Thoracic aorta (tissue), 2 donors: Measurements from ENCODE around the gene REEP2. TPM values are rescaled to one million over a fixed set of nuclear protein-coding genes. Genes with fewer than 3 reads are reported as not detected.
A peak's percentile ranks its signal among the peaks of the same experiment; 100 is the strongest.

ENCODE experiments used
- ATAC-seq: fragments of 150-250 bp; one replicate; pipeline ENCODE4 v1.8.0; 2017; ENCODE audit warnings: low read depth; ENCODE audit not compliant: insufficient number of reproducible peaks, low FRiP score
- DNase-seq: peaks from one replicate; pipeline ENCODE4 v3.0.0-alpha.2; 2020; ENCODE audit warnings: low spot score
- H3K27ac ChIP-seq, 2 donors: fragments of 200-600 bp; sonication (generic); 1 replicate in 1 of 2; 2 replicates in 1 of 2; pipeline ENCODE4 v1.5.1; 2016; ENCODE audit warnings: mild to moderate bottlenecking in 2 of 2, moderate library complexity in 2 of 2
- H3K27me3 ChIP-seq: fragments of 200-600 bp; sonication (generic); replicated peaks from 2 replicates; pipeline ENCODE4 v1.6.0; 2016; ENCODE audit warnings: mild to moderate bottlenecking; ENCODE audit not compliant: insufficient read depth
- H3K36me3 ChIP-seq: fragments of 200-600 bp; sonication (generic); one replicate; pipeline ENCODE4 v1.5.1; 2016
- H3K4me1 ChIP-seq, 2 donors: fragments of 200-600 bp; sonication (generic); 1 replicate in 1 of 2; 2 replicates in 1 of 2; pipeline versions ENCODE4 v1.5.1 to v1.6.0; 2016; ENCODE audit warnings: low read depth in 2 of 2, mild to moderate bottlenecking in 1 of 2; ENCODE audit not compliant: control insufficient read depth in 1 of 2
- H3K4me3 ChIP-seq: fragments of 200-600 bp; sonication (generic); 2 replicates; pipeline ENCODE4 v1.5.1; 2016; ENCODE audit warnings: mild to moderate bottlenecking
- H3K9me3 ChIP-seq: fragments of 200-600 bp; sonication (generic); 2 replicates; pipeline ENCODE4 v1.5.1; 2016
- CTCF ChIP-seq: fragments of 200-600 bp; sonication (generic); IDR thresholded peaks from one replicate; pipeline ENCODE4 v1.5.1; 2019; ENCODE audit warnings: antibody characterized with exemption
- total RNA-seq, 2 donors: library from RNA; depleted of rRNA; stranded (reverse); fragments of >200 nt; gene quantifications; one replicate each; pipeline versions ENCODE4 v1.1.0 to v1.2.3, GENCODE V29; 2016

Gene REEP2
- total RNA-seq, 2 donors from 2014 or later: 8.9 to 11.5 TPM

GRCh38 chr5:138459311-138459933 is 20.6 kb downstream of the REEP2 start:
- H3K27me3 ChIP-seq: no peaks in the 10 kb centered on the region
- no peak overlapping the region for H3K4me3 ChIP-seq
- H3K36me3 ChIP-seq: no peaks in the 10 kb centered on the region
- ATAC-seq (no peak), DNase-seq (no peak)
- H3K4me1 ChIP-seq: peaks cover 10 to 37% of the 10 kb centered on the region in 2 donors
- H3K9me3 ChIP-seq: no peaks in the 10 kb centered on the region
- TF ChIP-seq CTCF: no peak
- no peak overlapping the region for H3K27ac ChIP-seq

GRCh38 chr5:138460032-138460693 is 21.3 kb downstream of the REEP2 start:
- TF ChIP-seq CTCF: no peak
- no peak for DNase-seq
- H3K27ac ChIP-seq: no peak overlapping the region

GRCh38 chr5:138461343-138462125 is 22.7 kb downstream of the REEP2 start:
- DNase-seq (no peak), ATAC-seq (peak; percentile 13)
- peak overlapping the region; percentile 17 to 51 for H3K27ac ChIP-seq

More at GRCh38 chr5:138460032-138460693, 21.3 kb downstream of the REEP2 start:
- H3K4me3 ChIP-seq: no peak overlapping the region
- no peaks in the 10 kb centered on the region for H3K9me3 ChIP-seq
- H3K4me1 ChIP-seq: peaks cover 10 to 37% of the 10 kb centered on the region in 2 donors
- no peaks in the 10 kb centered on the region for H3K27me3 ChIP-seq
- no peak for ATAC-seq
- no peaks in the 10 kb centered on the region for H3K36me3 ChIP-seq

GRCh38 chr5:138463419-138464007 is 24.7 kb downstream of the REEP2 start:
- H3K9me3 ChIP-seq: no peaks in the 10 kb centered on the region
- peaks cover 8% of the 10 kb centered on the region for H3K36me3 ChIP-seq
- DNase-seq: no peak
- no peak for TF ChIP-seq CTCF
- peaks cover 14 to 56% of the 10 kb centered on the region in 2 donors for H3K4me1 ChIP-seq
- peak overlapping the region; percentile 84 for H3K4me3 ChIP-seq
- peak overlapping the region; percentile 96 to 99 for H3K27ac ChIP-seq
- H3K27me3 ChIP-seq: no peaks in the 10 kb centered on the region
- peak; percentile 6 for ATAC-seq

More at GRCh38 chr5:138461343-138462125, 22.7 kb downstream of the REEP2 start:
- Histone ChIP-seq H3K9me3 (no peaks in the 10 kb centered on the region), H3K27me3 (no peaks in the 10 kb centered on the region), H3K36me3 (no peaks in the 10 kb centered on the region), H3K4me3 (no peak overlapping the region), H3K4me1 (peaks cover 10 to 43% of the 10 kb centered on the region in 2 donors)
- TF ChIP-seq CTCF: no peak

- peak; percentile 96 for TF ChIP-seq CTCF
- Histone ChIP-seq H3K27me3 (no peaks in the 10 kb centered on the region), H3K4me3 (peak overlapping the region; percentile 84), H3K36me3 (peaks cover 8% of the 10 kb centered on the region), H3K4me1 (peaks cover 12 to 54% of the 10 kb centered on the region in 2 donors), H3K27ac (peak overlapping the region; percentile 96 to 99), H3K9me3 (no peaks in the 10 kb centered on the region)
- peak; percentile 45 for ATAC-seq
- DNase-seq: peak; percentile 78
These were observed 25.1 kb downstream of the REEP2 start for GRCh38 chr5:138464008-138464387.
